CD4-positive, CD25-positive, alpha-beta regulatory T cell (primary cell): ENCODE measurements around the gene ZAP70. TPM values are rescaled to one million over a fixed set of nuclear protein-coding genes. Genes with fewer than 3 reads are reported as not detected.
"Not testable (repeated sequence)": the region's sequence is repeated elsewhere in the genome, so short reads cannot be mapped to it uniquely, and the experiment has no call there.

Source experiments
- ATAC-seq, 2 donors: fragments of 150-1000 bp; cut with Tn5 transposase; one replicate each; pipeline ENCODE4 v1.10.0; 2021; ENCODE audit warnings: low read depth in 2 of 2, moderate number of reproducible peaks in 2 of 2, moderate library complexity in 1 of 2
- DNase-seq, 3 donors: peaks; one replicate each; pipeline versions ENCODE4 v3.0.0 to v3.0.0-alpha.2; 2012 to 2022; ENCODE audit warnings: mixed read lengths in 1 of 3
- H3K27ac ChIP-seq: one replicate; pipeline ENCODE4 v1.7.0; 2013; ENCODE audit warnings: mild to moderate bottlenecking, low read length; ENCODE audit not compliant: insufficient read depth, poor library complexity, severe bottlenecking
- H3K27me3 ChIP-seq: one replicate; pipeline ENCODE4 v1.7.0; 2013; ENCODE audit warnings: low read length; ENCODE audit not compliant: control insufficient read depth, insufficient read depth
- H3K36me3 ChIP-seq: one replicate; pipeline ENCODE4 v1.7.0; 2013; ENCODE audit warnings: mild to moderate bottlenecking, low read length, moderate library complexity; ENCODE audit not compliant: control insufficient read depth, insufficient read depth
- H3K4me1 ChIP-seq: 2 replicates; pipeline ENCODE4 v1.7.0; 2013; ENCODE audit warnings: mild to moderate bottlenecking, low read length; ENCODE audit not compliant: insufficient read depth, control insufficient read depth, poor library complexity, severe bottlenecking
- H3K4me3 ChIP-seq: one replicate; pipeline ENCODE4 v1.7.0; 2013; ENCODE audit warnings: low read depth, mild to moderate bottlenecking, low read length, moderate library complexity
- H3K9me3 ChIP-seq, 2 experiments: 1 replicate in 1 of 2; 2 replicates in 1 of 2; pipeline ENCODE4 v1.7.0; 2013; ENCODE audit warnings: low read length in 2 of 2, mild to moderate bottlenecking in 1 of 2, moderate library complexity in 1 of 2; ENCODE audit not compliant: control insufficient read depth in 2 of 2
- H3K27ac Mint-ChIP-seq, 3 donors: one replicate each; pipeline ENCODE4 v1.8.0; 2020 to 2022; ENCODE audit warnings: mild to moderate bottlenecking in 3 of 3, mixed read lengths in 3 of 3, moderate library complexity in 2 of 3
- H3K27me3 Mint-ChIP-seq: one replicate; pipeline ENCODE4 v1.8.0; 2022; ENCODE audit warnings: mild to moderate bottlenecking, mixed read lengths
- H3K36me3 Mint-ChIP-seq: one replicate; pipeline ENCODE4 v1.8.0; 2020; ENCODE audit warnings: mixed read lengths
- H3K4me1 Mint-ChIP-seq, 4 donors: one replicate each; pipeline ENCODE4 v1.8.0; 2020 to 2022; ENCODE audit warnings: mixed read lengths in 4 of 4, mild to moderate bottlenecking in 1 of 4
- H3K4me3 Mint-ChIP-seq, 4 donors: one replicate each; pipeline ENCODE4 v1.8.0; 2020 to 2022; ENCODE audit warnings: mild to moderate bottlenecking in 4 of 4, mixed read lengths in 4 of 4, moderate library complexity in 3 of 4
- H3K9me3 Mint-ChIP-seq, 7 donors: one replicate each; pipeline ENCODE4 v1.8.0; 2020 to 2022; ENCODE audit warnings: mixed read lengths in 7 of 7, mild to moderate bottlenecking in 3 of 7, moderate library complexity in 2 of 7
- polyA plus RNA-seq, 4 donors: library from polyadenylated mRNA; unstranded; fragments of 300-500 nt; fragmentation: Illumina TruSeq; gene quantifications; one replicate each; pipeline ENCODE4 v1.2.3, GENCODE V29; 2021
- total RNA-seq: library from RNA; stranded (reverse); gene quantifications from one replicate; pipeline ENCODE4 v1.2.3, GENCODE V29; 2022

The ZAP70 gene
- total and polyA plus RNA-seq, 5 donors from 2014 or later = 104 to 431 (median 133) TPM

GRCh38 chr2:97706708-97707345 lies 6.5 kb upstream of the ZAP70 start:
- peaks cover 5 to 23% (median 12%) of the 10 kb centered on the region in 4 donors for H3K4me1 Mint-ChIP-seq
- no peak for DNase-seq
- H3K27me3 Mint-ChIP-seq = no peaks in the 10 kb centered on the region

GRCh38 chr2:97707362-97708047 lies 5.9 kb upstream of the ZAP70 start:
- ATAC-seq (no peak), DNase-seq (no peak)
- peaks cover 5 to 29% (median 18%) of the 10 kb centered on the region in 4 donors for H3K4me1 Mint-ChIP-seq
- H3K27ac Mint-ChIP-seq = peak overlapping the region in 1 of 3 donors; percentile 87
- Histone ChIP-seq H3K36me3 (no peaks in the 10 kb centered on the region), H3K27me3 (peaks cover 2% of the 10 kb centered on the region), H3K9me3 (no peaks in the 10 kb centered on the region), H3K4me1 (peaks cover 17% of the 10 kb centered on the region), H3K27ac (no peak overlapping the region), H3K4me3 (no peak overlapping the region)
- H3K4me3 Mint-ChIP-seq = no peak overlapping the region
- no peaks in the 10 kb centered on the region for H3K36me3 Mint-ChIP-seq
- no peaks in the 10 kb centered on the region for H3K9me3 Mint-ChIP-seq
- H3K27me3 Mint-ChIP-seq = no peaks in the 10 kb centered on the region

More at GRCh38 chr2:97706708-97707345, 6.5 kb upstream of the ZAP70 start:
- no peaks in the 10 kb centered on the region for H3K9me3 ChIP-seq
- Mint-ChIP-seq H3K4me3 (no peak overlapping the region), H3K9me3 (no peaks in the 10 kb centered on the region), H3K36me3 (no peaks in the 10 kb centered on the region), H3K27ac (no peak overlapping the region)
- no peak overlapping the region for H3K27ac ChIP-seq
- peaks cover 14% of the 10 kb centered on the region for H3K4me1 ChIP-seq
- peaks cover 2% of the 10 kb centered on the region for H3K27me3 ChIP-seq
- H3K36me3 ChIP-seq = no peaks in the 10 kb centered on the region
- ATAC-seq = no peak
- H3K4me3 ChIP-seq = no peak overlapping the region

- H3K9me3 Mint-ChIP-seq = no peaks in the 10 kb centered on the region
- DNase-seq = no peak
- peaks cover 5 to 34% (median 19%) of the 10 kb centered on the region in 4 donors for H3K4me1 Mint-ChIP-seq
Observed at GRCh38 chr2:97708048-97708380, 5.4 kb upstream of the ZAP70 start.

GRCh38 chr2:97708608-97709007 lies 4.8 kb upstream of the ZAP70 start:
- Mint-ChIP-seq H3K4me1 (peaks cover 9 to 40% (median 24%) of the 10 kb centered on the region in 4 donors), H3K4me3 (no peak overlapping the region), H3K9me3 (no peaks in the 10 kb centered on the region), H3K27ac (no peak overlapping the region), H3K27me3 (no peaks in the 10 kb centered on the region), H3K36me3 (peaks cover 3% of the 10 kb centered on the region)
- ATAC-seq (no peak), DNase-seq (no peak)
- Histone ChIP-seq H3K27me3 (peaks cover 2% of the 10 kb centered on the region), H3K4me3 (no peak overlapping the region), H3K4me1 (peaks cover 28% of the 10 kb centered on the region), H3K27ac (no peak overlapping the region), H3K9me3 (no peaks in the 10 kb centered on the region), H3K36me3 (no peaks in the 10 kb centered on the region)

More at GRCh38 chr2:97708048-97708380, 5.4 kb upstream of the ZAP70 start:
- no peaks in the 10 kb centered on the region for H3K9me3 ChIP-seq
- H3K27me3 ChIP-seq = peaks cover 2% of the 10 kb centered on the region
- no peak overlapping the region for H3K4me3 ChIP-seq
- no peaks in the 10 kb centered on the region for H3K36me3 ChIP-seq
- no peaks in the 10 kb centered on the region for H3K27me3 Mint-ChIP-seq
- H3K4me3 Mint-ChIP-seq = no peak overlapping the region
- H3K36me3 Mint-ChIP-seq = no peaks in the 10 kb centered on the region
- peak overlapping the region in 1 of 3 donors; percentile 69 for H3K27ac Mint-ChIP-seq
- H3K27ac ChIP-seq = no peak overlapping the region
- peaks cover 22% of the 10 kb centered on the region for H3K4me1 ChIP-seq
- ATAC-seq = no peak

GRCh38 chr2:97711394-97711711 lies 2.0 kb upstream of the ZAP70 start:
- Mint-ChIP-seq H3K9me3 (no peaks in the 10 kb centered on the region), H3K4me1 (peaks cover 12 to 62% (median 40%) of the 10 kb centered on the region in 4 donors), H3K27me3 (no peaks in the 10 kb centered on the region), H3K4me3 (peak overlapping the region; percentile 80 to 95 (median 86)), H3K27ac (peak overlapping the region; percentile 100), H3K36me3 (peaks cover 17% of the 10 kb centered on the region)
- Histone ChIP-seq H3K27ac (peak overlapping the region; percentile 92), H3K4me3 (no peak overlapping the region), H3K4me1 (peaks cover 56% of the 10 kb centered on the region), H3K36me3 (no peaks in the 10 kb centered on the region), H3K27me3 (peaks cover 2% of the 10 kb centered on the region), H3K9me3 (no peaks in the 10 kb centered on the region)
- no peak for DNase-seq
- ATAC-seq = no peak

GRCh38 chr2:97712175-97712574 lies 1.2 kb upstream of the ZAP70 start:
- H3K27me3 Mint-ChIP-seq, ATAC-seq, H3K27me3 ChIP-seq, H3K4me3 ChIP-seq, H3K36me3 ChIP-seq, DNase-seq, H3K9me3 ChIP-seq, H3K9me3 Mint-ChIP-seq: not testable (repeated sequence)
- H3K27ac ChIP-seq = peak overlapping the region; percentile 92
- peak overlapping the region; percentile 100 for H3K27ac Mint-ChIP-seq
- peak overlapping the region; percentile 80 to 95 (median 86) for H3K4me3 Mint-ChIP-seq
- peaks cover 64% of the 10 kb centered on the region for H3K4me1 ChIP-seq
- H3K4me1 Mint-ChIP-seq = peaks cover 14 to 70% (median 47%) of the 10 kb centered on the region in 4 donors
- H3K36me3 Mint-ChIP-seq = peaks cover 24% of the 10 kb centered on the region

GRCh38 chr2:97712693-97713295 lies 582 bp upstream of the ZAP70 start:
- peaks cover 14 to 76% (median 51%) of the 10 kb centered on the region in 4 donors for H3K4me1 Mint-ChIP-seq
- H3K27ac Mint-ChIP-seq = peak overlapping the region; percentile 100
- H3K9me3 Mint-ChIP-seq = no peaks in the 10 kb centered on the region
- H3K27me3 Mint-ChIP-seq = no peaks in the 10 kb centered on the region
- Histone ChIP-seq H3K9me3 (no peaks in the 10 kb centered on the region), H3K36me3 (no peaks in the 10 kb centered on the region), H3K27ac (peak overlapping the region; percentile 92), H3K27me3 (no peaks in the 10 kb centered on the region), H3K4me3 (peak overlapping the region; percentile 93), H3K4me1 (peaks cover 70% of the 10 kb centered on the region)
- peak in 1 of 2 donors; percentile 4 for ATAC-seq
- H3K36me3 Mint-ChIP-seq = peaks cover 24% of the 10 kb centered on the region
- H3K4me3 Mint-ChIP-seq = peak overlapping the region; percentile 92 to 99 (median 96)
- DNase-seq = peak in 1 of 3 donors; percentile 49
